ENCODE measurements around the gene DNAJC12. TPM values are rescaled to one million over a fixed set of nuclear protein-coding genes. Genes with fewer than 3 reads are reported as not detected.
A peak's percentile ranks its signal among the peaks of the same experiment; 100 is the strongest.

Gene DNAJC12
- total RNA-seq, 1 experiment from 2014 or later: 4.3 TPM

DNA sequence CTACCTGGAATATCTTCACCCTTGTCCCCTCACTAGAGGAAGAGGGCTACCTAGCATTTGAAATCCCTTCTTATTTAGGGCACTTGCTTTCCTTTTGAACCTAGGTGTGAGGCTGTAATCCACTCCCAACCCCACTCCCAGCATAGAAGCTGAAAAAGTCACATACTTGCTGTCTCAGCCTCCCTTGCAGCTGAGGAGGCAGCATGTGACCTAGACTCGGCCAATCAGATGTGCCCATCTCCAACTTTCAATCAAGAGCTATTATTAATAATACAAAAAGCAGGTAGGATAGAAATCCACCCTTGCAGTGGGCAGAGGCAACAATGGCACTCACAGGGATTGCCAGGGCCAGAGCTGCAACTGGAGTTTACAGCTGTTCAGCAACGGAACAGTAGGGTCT, 70.7 kb downstream of the DNAJC12 start:
- H2AFZ ChIP-seq (ENCODE audit: low read depth, low read length, poor library complexity, severe bottlenecking): peak overlapping the region; percentile 54
- RAD21 ChIA-PET (ENCODE audit: low non-redundant PET in 1 of 2, low total read pairs in 2 of 2, uncharacterized antibody in 2 of 2, unreplicated experiment in 2 of 2): no interaction called here
- no peaks in the 10 kb centered on the region for H3K9me2 ChIP-seq (ENCODE audit: insufficient read depth)
- intact Hi-C loops (cut with micrococcal nuclease): no loop called here
- H4K20me1 ChIP-seq (ENCODE audit: insufficient read depth): no peaks in the 10 kb centered on the region
- H3K79me2 ChIP-seq (ENCODE audit: insufficient read depth, low read length): no peaks in the 10 kb centered on the region
- peak overlapping the region; percentile 31; the same call in 1 of the 2 replicates for H3K4me2 ChIP-seq (ENCODE audit: low read length)
- no peak for DNase-seq (ENCODE audit: low read depth, low spot score)
- TF ChIP-seq RAD21 (IDR thresholded peaks at IDR 0.05; ENCODE audit: low read depth) (no peak), ZFX (IDR thresholded peaks at IDR 0.05) (no peak), ZNF274 (IDR thresholded peaks at IDR 0.05; ENCODE audit: low read depth, low read length) (no peak), SRF (IDR thresholded peaks at IDR 0.05; ENCODE audit: low read depth) (no peak)
- TF ChIP-seq, protein P1, sequence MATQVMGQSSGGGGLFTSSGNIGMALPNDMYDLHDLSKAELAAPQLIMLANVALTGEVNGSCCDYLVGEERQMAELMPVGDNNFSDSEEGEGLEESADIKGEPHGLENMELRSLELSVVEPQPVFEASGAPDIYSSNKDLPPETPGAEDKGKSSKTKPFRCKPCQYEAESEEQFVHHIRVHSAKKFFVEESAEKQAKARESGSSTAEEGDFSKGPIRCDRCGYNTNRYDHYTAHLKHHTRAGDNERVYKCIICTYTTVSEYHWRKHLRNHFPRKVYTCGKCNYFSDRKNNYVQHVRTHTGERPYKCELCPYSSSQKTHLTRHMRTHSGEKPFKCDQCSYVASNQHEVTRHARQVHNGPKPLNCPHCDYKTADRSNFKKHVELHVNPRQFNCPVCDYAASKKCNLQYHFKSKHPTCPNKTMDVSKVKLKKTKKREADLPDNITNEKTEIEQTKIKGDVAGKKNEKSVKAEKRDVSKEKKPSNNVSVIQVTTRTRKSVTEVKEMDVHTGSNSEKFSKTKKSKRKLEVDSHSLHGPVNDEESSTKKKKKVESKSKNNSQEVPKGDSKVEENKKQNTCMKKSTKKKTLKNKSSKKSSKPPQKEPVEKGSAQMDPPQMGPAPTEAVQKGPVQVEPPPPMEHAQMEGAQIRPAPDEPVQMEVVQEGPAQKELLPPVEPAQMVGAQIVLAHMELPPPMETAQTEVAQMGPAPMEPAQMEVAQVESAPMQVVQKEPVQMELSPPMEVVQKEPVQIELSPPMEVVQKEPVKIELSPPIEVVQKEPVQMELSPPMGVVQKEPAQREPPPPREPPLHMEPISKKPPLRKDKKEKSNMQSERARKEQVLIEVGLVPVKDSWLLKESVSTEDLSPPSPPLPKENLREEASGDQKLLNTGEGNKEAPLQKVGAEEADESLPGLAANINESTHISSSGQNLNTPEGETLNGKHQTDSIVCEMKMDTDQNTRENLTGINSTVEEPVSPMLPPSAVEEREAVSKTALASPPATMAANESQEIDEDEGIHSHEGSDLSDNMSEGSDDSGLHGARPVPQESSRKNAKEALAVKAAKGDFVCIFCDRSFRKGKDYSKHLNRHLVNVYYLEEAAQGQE (IDR thresholded peaks at IDR 0.05; ENCODE audit: low read depth): no peak
- no peaks in the 10 kb centered on the region for H3K27me3 ChIP-seq (ENCODE audit: insufficient read depth, low read length)
- H3K4me1 ChIP-seq (ENCODE audit: control insufficient read depth in 1 of 2, insufficient read depth in 2 of 2, low read length in 2 of 2): peaks cover 7 to 30% of the 10 kb centered on the region in 2 experiments; a peak in 3 of 4 replicates
- no peak overlapping the region for H3K4me3 ChIP-seq (replicated peaks in 1 of 2; ENCODE audit: low read depth in 1 of 2, low read length in 2 of 2)
- BruUV-seq (replicated peaks): no TSS peak
- CTCF ChIA-PET: interaction anchor here (1.2 to 1.8 kb wide), 2 partner anchors 11 to 21 kb away, joined by 6 to 8 read pairs; no protein-coding TSS in a partner anchor
- ATAC-seq: no peak
- no peak overlapping the region for H3K27ac ChIP-seq (ENCODE audit: low read depth, low read length)
- no peak overlapping the region for H3K9ac ChIP-seq (ENCODE audit: low read length)
- peaks cover 0 to 4% of the 10 kb centered on the region in 2 experiments; a peak in 1 of 4 replicates for H3K9me3 ChIP-seq (ENCODE audit: control insufficient read depth in 1 of 2, insufficient read depth in 1 of 2, low read depth in 1 of 2, low read length in 2 of 2)
- H3K36me3 ChIP-seq (ENCODE audit: control insufficient read depth in 1 of 2, insufficient read depth in 2 of 2, low read length in 2 of 2): no peaks in the 10 kb centered on the region
- POLR2A ChIA-PET: no interaction called here

Measured in HCT116 (cell line).